GM19351 (cell line): ENCODE measurements around the gene RHEB.

Experiments used
- ATAC-seq: cut with Tn5 transposase; IDR thresholded peaks from one replicate; pipeline ENCODE4 v1.9.1; 2021; ENCODE audit warnings: mild to moderate bottlenecking, moderate library complexity; ENCODE audit not compliant: unreplicated experiment

RHEB gene

GRCh38 chr7:151451626-151452571, 67.8 kb downstream of the RHEB start:
- no peak for ATAC-seq

GRCh38 chr7:151451156-151451555, 68.5 kb downstream of the RHEB start:
- no peak for ATAC-seq

GRCh38 chr7:151449990-151450389, 69.7 kb downstream of the RHEB start:
- no peak for ATAC-seq

GRCh38 chr7:151448261-151449252, 71.1 kb downstream of the RHEB start:
- peak; percentile 76 for ATAC-seq

- ATAC-seq = no peak
These were observed 71.8 kb downstream of the RHEB start for GRCh38 chr7:151447901-151448260.

GRCh38 chr7:151447312-151447711, 72.4 kb downstream of the RHEB start:
- ATAC-seq = no peak

GRCh38 chr7:151446412-151446811, 73.3 kb downstream of the RHEB start:
- no peak for ATAC-seq

GRCh38 chr7:151444632-151445031, 75.1 kb downstream of the RHEB start:
- ATAC-seq = no peak

GRCh38 chr7:151442776-151443496, 76.8 kb downstream of the RHEB start:
- ATAC-seq = no peak

GRCh38 chr7:151440799-151441445, 78.8 kb downstream of the RHEB start:
- ATAC-seq = no peak

GRCh38 chr7:151439855-151440798, 79.6 kb downstream of the RHEB start, which contains the start of gene CRYGN:
Gene CRYGN (minus strand): TSS chr7:151440141. CDS start chr7:151439917, 224 bp downstream.
- ATAC-seq = no peak

- no peak for ATAC-seq
These were observed 80.7 kb downstream of the RHEB start for GRCh38 chr7:151438864-151439601.

GRCh38 chr7:151437866-151438516, 81.7 kb downstream of the RHEB start:
- ATAC-seq = no peak

GRCh38 chr7:151437159-151437553, 82.5 kb downstream of the RHEB start:
- no peak for ATAC-seq

GRCh38 chr7:151436446-151437158, 83.1 kb downstream of the RHEB start:
- no peak for ATAC-seq

- ATAC-seq = no peak
These were observed 83.7 kb downstream of the RHEB start for GRCh38 chr7:151435971-151436370.
